ENCODE results near the gene C1orf232. TPM values are rescaled to one million over a fixed set of nuclear protein-coding genes. Genes with fewer than 3 reads are reported as not detected.

The C1orf232 gene
- total and polyA plus RNA-seq, 2 experiments from 2014 or later, result not detected

DNA sequence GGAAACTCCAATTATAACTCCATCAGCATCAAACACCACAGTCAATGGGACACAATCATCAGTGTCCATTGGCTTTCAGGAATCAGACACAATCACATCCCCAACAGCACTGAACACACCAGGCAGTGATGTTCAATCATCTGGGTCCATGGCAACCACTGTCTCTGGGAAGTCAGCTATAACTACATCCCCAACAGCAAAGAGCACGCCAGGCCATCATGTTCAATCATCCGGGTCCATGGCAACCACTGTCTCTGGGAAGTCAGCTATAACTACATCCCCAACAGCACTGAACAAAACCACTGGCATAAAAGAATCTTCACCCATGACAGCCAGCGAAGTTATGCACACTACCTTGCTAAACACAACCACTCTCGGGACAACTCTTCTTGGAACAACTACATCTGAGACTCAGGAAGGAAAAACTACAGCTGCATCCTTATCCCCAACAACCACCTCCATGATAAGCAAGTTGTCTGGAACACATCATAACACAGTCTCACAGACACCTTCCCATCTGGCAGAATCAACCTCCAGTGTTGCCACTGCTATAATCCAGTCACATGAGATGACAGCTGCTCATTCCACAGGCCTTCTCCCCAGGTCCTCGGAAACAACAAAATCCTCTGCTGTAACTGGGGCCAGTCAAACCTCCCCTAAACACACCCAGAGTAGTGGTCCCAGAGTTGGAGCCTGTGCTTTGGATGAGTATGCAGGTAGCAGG lies 41.5 kb upstream of the C1orf232 start:
- TF ChIP-seq EZH2phosphoT487 (IDR thresholded peaks at IDR 0.05; ENCODE audit: insufficient read depth, low read depth) (no peak), EZH2 (IDR thresholded peaks at IDR 0.05; ENCODE audit: insufficient read depth, poor library complexity, severe bottlenecking) (no peak)
- in situ Hi-C loops (cut with MboI), result no loop called here
- no peaks in the 10 kb centered on the region for H3K9me2 ChIP-seq (ENCODE audit: insufficient read depth)
- H3K9me3 ChIP-seq (ENCODE audit: low read depth), result no peaks in the 10 kb centered on the region
- no peak overlapping the region for H3K9ac ChIP-seq
- no peak overlapping the region for H3K4me2 ChIP-seq (ENCODE audit: unreplicated experiment)
- H3K4me1 ChIP-seq (ENCODE audit: insufficient read depth), result no peaks in the 10 kb centered on the region
- no peak overlapping the region for H3K4me3 ChIP-seq
- H3K27ac ChIP-seq, result no peak overlapping the region
- 22 to 27% methylated on average over 5 of the region's 5 CpGs for WGBS, 2 experiments (ENCODE audit: low coverage in 1 of 2, low lambda C conversion rate in 2 of 2, missing lambda C conversion rate in 2 of 2)
- H3K27me3 ChIP-seq (replicated peaks; ENCODE audit: insufficient read depth), result peaks cover 10% of the 10 kb centered on the region; the same call in 1 of the 2 replicates
- DNase-seq, result no peak
- no peaks in the 10 kb centered on the region for H4K20me1 ChIP-seq (ENCODE audit: insufficient read depth)
- no peaks in the 10 kb centered on the region for H3F3A ChIP-seq (ENCODE audit: insufficient read depth)
- no peaks in the 10 kb centered on the region for H3K36me3 ChIP-seq (ENCODE audit: low read depth)
- no peaks in the 10 kb centered on the region for H3K79me2 ChIP-seq (ENCODE audit: insufficient read depth)
- H2AFZ ChIP-seq, result no peak overlapping the region

DNA sequence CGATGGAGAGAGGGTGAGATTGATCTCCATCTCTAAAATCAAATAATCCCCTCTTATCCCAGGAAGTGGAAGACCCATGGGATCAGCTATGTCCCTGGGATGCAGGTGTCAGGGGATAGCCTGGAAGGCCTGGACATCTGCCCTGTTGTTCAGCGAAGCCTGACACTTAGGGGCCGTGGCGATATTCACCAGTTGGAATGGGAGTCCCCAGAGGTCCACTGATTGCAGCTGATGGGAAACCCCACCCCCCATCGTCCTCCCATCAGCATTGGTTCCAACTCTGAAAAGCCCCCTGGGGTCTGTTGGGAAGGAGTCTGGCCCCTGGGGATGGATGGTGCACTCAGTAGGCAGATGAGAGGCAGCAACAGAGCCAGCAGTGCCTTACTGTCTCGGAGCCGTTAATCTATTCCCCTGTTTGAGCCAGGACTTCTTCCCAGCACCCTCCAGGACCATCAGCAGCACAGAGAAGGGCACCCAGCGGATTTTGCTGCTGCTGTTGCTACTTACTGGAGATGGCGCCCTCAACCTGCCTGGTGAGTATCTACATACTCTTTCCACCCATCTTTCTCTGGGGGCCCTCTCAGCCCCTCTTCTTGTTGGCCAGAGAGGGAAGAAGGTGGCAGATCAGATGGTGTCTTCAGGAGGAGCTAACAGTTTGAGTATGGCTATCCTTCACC lies 35.0 kb upstream of the C1orf232 start:
- peaks cover 6% of the 10 kb centered on the region; the same call in 1 of the 2 replicates for H3K4me1 ChIP-seq (ENCODE audit: insufficient read depth)
- no peak for TF ChIP-seq EZH2phosphoT487 (IDR thresholded peaks at IDR 0.05; ENCODE audit: insufficient read depth, low read depth)
- TF ChIP-seq EZH2 (IDR thresholded peaks at IDR 0.05; ENCODE audit: insufficient read depth, poor library complexity, severe bottlenecking), result no peak
- no peaks in the 10 kb centered on the region; the same call in none of the 2 replicates for H3K27me3 ChIP-seq (replicated peaks; ENCODE audit: insufficient read depth)
- H3K9me2 ChIP-seq (ENCODE audit: insufficient read depth), result no peaks in the 10 kb centered on the region
- H3F3A ChIP-seq (ENCODE audit: insufficient read depth), result no peaks in the 10 kb centered on the region
- no peaks in the 10 kb centered on the region for H3K36me3 ChIP-seq (ENCODE audit: low read depth)
- H3K4me2 ChIP-seq (ENCODE audit: unreplicated experiment), result no peak overlapping the region
- no peak overlapping the region for H2AFZ ChIP-seq
- in situ Hi-C loops (cut with MboI), result no loop called here
- no peak overlapping the region for H3K9ac ChIP-seq
- H3K27ac ChIP-seq, result no peak overlapping the region
- H3K9me3 ChIP-seq (ENCODE audit: low read depth), result no peaks in the 10 kb centered on the region
- H3K79me2 ChIP-seq (ENCODE audit: insufficient read depth), result no peaks in the 10 kb centered on the region
- 64 to 67% methylated on average over 9 of the region's 9 CpGs for WGBS, 2 experiments (ENCODE audit: low coverage in 1 of 2, low lambda C conversion rate in 2 of 2, missing lambda C conversion rate in 2 of 2)
- no peak overlapping the region for H3K4me3 ChIP-seq
- no peaks in the 10 kb centered on the region for H4K20me1 ChIP-seq (ENCODE audit: insufficient read depth)
- no peak for DNase-seq

DNA sequence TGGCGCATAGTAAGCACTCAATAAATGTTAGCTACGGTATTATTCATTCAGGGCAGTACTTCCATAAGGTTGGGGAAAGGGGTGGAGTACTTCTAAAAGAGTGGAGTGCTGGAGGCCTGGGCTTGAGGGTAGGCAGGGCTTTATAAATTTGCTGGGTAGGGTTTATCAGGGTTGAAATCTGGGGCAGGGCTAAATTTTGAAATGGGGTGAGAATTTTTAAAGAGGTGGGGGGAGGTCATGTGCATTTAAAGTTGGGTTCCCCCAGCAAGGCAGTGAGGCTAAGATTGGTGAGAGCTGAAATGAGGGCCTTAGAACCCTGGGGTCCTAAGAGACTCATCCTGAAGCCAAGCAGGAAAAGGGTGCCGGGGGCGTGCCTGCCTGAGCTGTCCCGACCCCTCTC lies 31.6 kb upstream of the C1orf232 start:
- in situ Hi-C loops (cut with MboI), result no loop called here
- no peak for DNase-seq
- 78 to 83% methylated on average over 5 of the region's 5 CpGs for WGBS, 2 experiments (ENCODE audit: low coverage in 1 of 2, low lambda C conversion rate in 2 of 2, missing lambda C conversion rate in 2 of 2)
- no peaks in the 10 kb centered on the region; the same call in none of the 2 replicates for H3K27me3 ChIP-seq (replicated peaks; ENCODE audit: insufficient read depth)
- H3K9me3 ChIP-seq (ENCODE audit: low read depth), result no peaks in the 10 kb centered on the region
- H3K4me2 ChIP-seq (ENCODE audit: unreplicated experiment), result no peak overlapping the region
- H3K9me2 ChIP-seq (ENCODE audit: insufficient read depth), result no peaks in the 10 kb centered on the region
- no peak overlapping the region for H3K4me3 ChIP-seq
- H3K9ac ChIP-seq, result no peak overlapping the region
- H3F3A ChIP-seq (ENCODE audit: insufficient read depth), result no peaks in the 10 kb centered on the region
- no peak overlapping the region for H3K27ac ChIP-seq
- no peaks in the 10 kb centered on the region for H3K79me2 ChIP-seq (ENCODE audit: insufficient read depth)
- no peaks in the 10 kb centered on the region for H4K20me1 ChIP-seq (ENCODE audit: insufficient read depth)
- peaks cover 6% of the 10 kb centered on the region; the same call in 1 of the 2 replicates for H3K4me1 ChIP-seq (ENCODE audit: insufficient read depth)
- H3K36me3 ChIP-seq (ENCODE audit: low read depth), result no peaks in the 10 kb centered on the region
- TF ChIP-seq EZH2phosphoT487 (IDR thresholded peaks at IDR 0.05; ENCODE audit: insufficient read depth, low read depth), result no peak
- TF ChIP-seq EZH2 (IDR thresholded peaks at IDR 0.05; ENCODE audit: insufficient read depth, poor library complexity, severe bottlenecking), result no peak
- no peak overlapping the region for H2AFZ ChIP-seq

DNA sequence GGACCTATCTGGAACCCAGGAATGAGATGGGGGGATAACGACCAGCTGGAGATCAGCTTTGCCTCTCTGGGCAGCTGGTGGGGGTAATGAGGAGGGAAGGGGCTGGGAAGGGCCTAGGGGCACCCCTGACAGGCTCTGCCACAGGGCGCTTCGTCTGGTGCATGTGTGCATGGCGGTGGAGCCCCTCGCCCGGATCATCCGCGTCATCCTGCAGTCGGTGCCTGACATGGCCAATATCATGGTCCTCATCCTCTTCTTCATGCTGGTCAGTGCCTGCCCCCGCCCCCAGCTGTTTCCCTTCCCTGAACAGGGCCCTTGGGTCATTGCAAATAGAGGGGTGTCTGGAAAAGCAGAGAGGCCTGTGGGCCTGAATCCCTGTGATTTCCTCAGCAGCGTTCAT lies 29.1 kb upstream of the C1orf232 start:
- Histone ChIP-seq H3K79me2 (ENCODE audit: insufficient read depth) (no peaks in the 10 kb centered on the region), H3K9me3 (ENCODE audit: low read depth) (no peaks in the 10 kb centered on the region), H3K9me2 (ENCODE audit: insufficient read depth) (no peaks in the 10 kb centered on the region), H3F3A (ENCODE audit: insufficient read depth) (no peaks in the 10 kb centered on the region), H3K9ac (no peak overlapping the region), H4K20me1 (ENCODE audit: insufficient read depth) (no peaks in the 10 kb centered on the region), H3K4me2 (ENCODE audit: unreplicated experiment) (no peak overlapping the region), H3K27me3 (replicated peaks; ENCODE audit: insufficient read depth) (peaks cover 12% of the 10 kb centered on the region; the same call in 1 of the 2 replicates), H3K27ac (no peak overlapping the region), H3K36me3 (ENCODE audit: low read depth) (no peaks in the 10 kb centered on the region), H3K4me3 (no peak overlapping the region), H2AFZ (no peak overlapping the region), H3K4me1 (ENCODE audit: insufficient read depth) (peaks cover 6% of the 10 kb centered on the region; the same call in 1 of the 2 replicates)
- DNase-seq, result no peak
- whole genome bisulfite sequencing, 2 experiments (ENCODE audit: low coverage in 1 of 2, low lambda C conversion rate in 2 of 2, missing lambda C conversion rate in 2 of 2), result 63 to 72% methylated on average over 11 of the region's 11 CpGs
- TF ChIP-seq EZH2 (IDR thresholded peaks at IDR 0.05; ENCODE audit: insufficient read depth, poor library complexity, severe bottlenecking) (no peak), EZH2phosphoT487 (IDR thresholded peaks at IDR 0.05; ENCODE audit: insufficient read depth, low read depth) (no peak)
- in situ Hi-C loops (cut with MboI), result no loop called here
